HepG2 (cell line): ENCODE results near the gene ANKUB1. TPM values are rescaled to one million over a fixed set of nuclear protein-coding genes. Genes with fewer than 3 reads are reported as not detected.

Experiments used
- MTA1 ChIP-seq: sonication (generic); formaldehyde crosslinking; IDR thresholded peaks from 2 replicates; pipeline ENCODE4 v1.4.0; 2020; ENCODE audit warnings: missing genetic modification reagents, mild to moderate bottlenecking, borderline replicate concordance
- MYC ChIP-seq: sonication (generic); formaldehyde crosslinking; IDR thresholded peaks from 2 replicates; pipeline ENCODE4 v1.9.0; 2021; ENCODE audit warnings: missing genetic modification reagents, borderline replicate concordance
- PBX2 ChIP-seq: IDR thresholded peaks from 2 replicates; pipeline ENCODE4 v1.6.1; 2016; ENCODE audit warnings: control low read depth
- POLR2A ChIP-seq, 2 experiments: IDR thresholded peaks; 2 replicates each; pipeline ENCODE4 v1.6.1; 2011; ENCODE audit warnings: low read depth in 2 of 2, low read length in 2 of 2, mild to moderate bottlenecking in 1 of 2, moderate library complexity in 1 of 2; ENCODE audit not compliant: insufficient read depth in 1 of 2
- SAP130 ChIP-seq: IDR thresholded peaks from 2 replicates; pipeline ENCODE4 v1.6.1; 2016; ENCODE audit warnings: low read depth
- TBX3 ChIP-seq: fragments of 450-650 bp; IDR thresholded peaks from 2 replicates; pipeline ENCODE4 v1.6.1; 2017; ENCODE audit warnings: antibody characterized with exemption, mild to moderate bottlenecking, inconsistent platforms, borderline replicate concordance
- TEAD3 ChIP-seq: optimal IDR thresholded peaks from 2 replicates; pipeline ENCODE3; 2016; ENCODE audit warnings: borderline replicate concordance
- TSC22D2 ChIP-seq: sonication (generic); formaldehyde crosslinking; IDR thresholded peaks from 2 replicates; pipeline ENCODE4 v1.5.1; 2020; ENCODE audit warnings: missing genetic modification reagents, mild to moderate bottlenecking, borderline replicate concordance
- U2AF2 ChIP-seq: fragments of 200-400 bp; formaldehyde crosslinking; IDR thresholded peaks from 2 replicates; pipeline ENCODE4 v1.6.1; 2017; ENCODE audit warnings: low read depth, mild to moderate bottlenecking, low read length
- ZBED4 ChIP-seq: sonication (generic); formaldehyde crosslinking; IDR thresholded peaks from 2 replicates; pipeline ENCODE4 v1.4.0; 2020; ENCODE audit warnings: missing genetic modification reagents, borderline replicate concordance
- ZFAT ChIP-seq: sonication (generic); formaldehyde crosslinking; conservative IDR thresholded peaks from 2 replicates; pipeline ENCODE4 v1.8.1; 2023; ENCODE audit warnings: missing genetic modification reagents, inconsistent platforms
- ZMYM4 ChIP-seq: sonication (generic); formaldehyde crosslinking; IDR thresholded peaks from 2 replicates; pipeline ENCODE4 v1.8.1; 2023; ENCODE audit warnings: mild to moderate bottlenecking, missing genetic modification reagents
- ZNF121 ChIP-seq: sonication (generic); formaldehyde crosslinking; IDR thresholded peaks from 2 replicates; pipeline ENCODE4 v1.5.0; 2020; ENCODE audit warnings: mild to moderate bottlenecking, missing genetic modification reagents
- ZNF770 ChIP-seq: sonication (generic); formaldehyde crosslinking; IDR thresholded peaks from 2 replicates; pipeline ENCODE4 v1.5.0; 2020; ENCODE audit warnings: mild to moderate bottlenecking, missing genetic modification reagents
- polyA plus RNA-seq, 8 experiments: library from polyadenylated mRNA; depleted of rRNA in 3 of 8; stranded (reverse) in 7 of 8; unstranded in 1 of 8; fragments of >200 nt; fragmentation: Illumina TruSeq in 4 of 8; extraction: Trizol in 4 of 8; gene quantifications; 2 replicates each; pipeline versions ENCODE4 v1.2.1 to v1.2.3, GENCODE V29; 2011 to 2016; ENCODE audit warnings: low read depth in 4 of 8, missing spikeins in 1 of 8, mixed read lengths in 1 of 8; ENCODE audit not compliant: insufficient read depth in 1 of 8
- total RNA-seq, 5 experiments: library from RNA; depleted of rRNA; stranded (reverse); fragments of >200 nt; fragmentation: Illumina TruSeq; extraction: Trizol; gene quantifications; 2 replicates each; pipeline ENCODE4 v1.2.3, GENCODE V29; 2016; ENCODE audit warnings: low read depth in 1 of 5
- TF ChIP-seq, protein P1 (sequence below), 2 experiments: IDR thresholded peaks; 2 replicates each; pipeline ENCODE4 v1.6.1; 2011 to 2012; ENCODE audit warnings: low read length in 2 of 2, borderline replicate concordance in 1 of 2, low read depth in 1 of 2, mild to moderate bottlenecking in 1 of 2, moderate library complexity in 1 of 2
- TF ChIP-seq, protein P2 (sequence below): IDR thresholded peaks from 2 replicates; pipeline ENCODE4 v1.6.1; 2016; ENCODE audit warnings: low read depth, control low read depth

ANKUB1 gene
- total and polyA plus RNA-seq, 2 of the 13 experiments (the other 11 are each of a cell fraction or from before 2014, with no cell fraction given), result not detected

- TF ChIP-seq, protein P1, sequence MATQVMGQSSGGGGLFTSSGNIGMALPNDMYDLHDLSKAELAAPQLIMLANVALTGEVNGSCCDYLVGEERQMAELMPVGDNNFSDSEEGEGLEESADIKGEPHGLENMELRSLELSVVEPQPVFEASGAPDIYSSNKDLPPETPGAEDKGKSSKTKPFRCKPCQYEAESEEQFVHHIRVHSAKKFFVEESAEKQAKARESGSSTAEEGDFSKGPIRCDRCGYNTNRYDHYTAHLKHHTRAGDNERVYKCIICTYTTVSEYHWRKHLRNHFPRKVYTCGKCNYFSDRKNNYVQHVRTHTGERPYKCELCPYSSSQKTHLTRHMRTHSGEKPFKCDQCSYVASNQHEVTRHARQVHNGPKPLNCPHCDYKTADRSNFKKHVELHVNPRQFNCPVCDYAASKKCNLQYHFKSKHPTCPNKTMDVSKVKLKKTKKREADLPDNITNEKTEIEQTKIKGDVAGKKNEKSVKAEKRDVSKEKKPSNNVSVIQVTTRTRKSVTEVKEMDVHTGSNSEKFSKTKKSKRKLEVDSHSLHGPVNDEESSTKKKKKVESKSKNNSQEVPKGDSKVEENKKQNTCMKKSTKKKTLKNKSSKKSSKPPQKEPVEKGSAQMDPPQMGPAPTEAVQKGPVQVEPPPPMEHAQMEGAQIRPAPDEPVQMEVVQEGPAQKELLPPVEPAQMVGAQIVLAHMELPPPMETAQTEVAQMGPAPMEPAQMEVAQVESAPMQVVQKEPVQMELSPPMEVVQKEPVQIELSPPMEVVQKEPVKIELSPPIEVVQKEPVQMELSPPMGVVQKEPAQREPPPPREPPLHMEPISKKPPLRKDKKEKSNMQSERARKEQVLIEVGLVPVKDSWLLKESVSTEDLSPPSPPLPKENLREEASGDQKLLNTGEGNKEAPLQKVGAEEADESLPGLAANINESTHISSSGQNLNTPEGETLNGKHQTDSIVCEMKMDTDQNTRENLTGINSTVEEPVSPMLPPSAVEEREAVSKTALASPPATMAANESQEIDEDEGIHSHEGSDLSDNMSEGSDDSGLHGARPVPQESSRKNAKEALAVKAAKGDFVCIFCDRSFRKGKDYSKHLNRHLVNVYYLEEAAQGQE (IDR thresholded peaks at IDR 0.05; ENCODE audit: borderline replicate concordance in 1 of 2, low read depth in 1 of 2, low read length in 2 of 2), result no peak
- TF ChIP-seq ZNF770 (CRISPR knock-in tag), result 0 out of 2 replicates have a peak, but pooled peaks have one; percentile 8
- TF ChIP-seq TEAD3, result no peak
- TF ChIP-seq TSC22D2 (CRISPR knock-in tag), result no peak
- no peak for TF ChIP-seq U2AF2
- no peak for TF ChIP-seq TBX3
- peak; percentile 79 for TF ChIP-seq ZMYM4
- no peak for TF ChIP-seq PBX2 (CRISPR knock-in tag)
- no peak for TF ChIP-seq ZFAT (CRISPR knock-in tag)
- TF ChIP-seq, protein P2, sequence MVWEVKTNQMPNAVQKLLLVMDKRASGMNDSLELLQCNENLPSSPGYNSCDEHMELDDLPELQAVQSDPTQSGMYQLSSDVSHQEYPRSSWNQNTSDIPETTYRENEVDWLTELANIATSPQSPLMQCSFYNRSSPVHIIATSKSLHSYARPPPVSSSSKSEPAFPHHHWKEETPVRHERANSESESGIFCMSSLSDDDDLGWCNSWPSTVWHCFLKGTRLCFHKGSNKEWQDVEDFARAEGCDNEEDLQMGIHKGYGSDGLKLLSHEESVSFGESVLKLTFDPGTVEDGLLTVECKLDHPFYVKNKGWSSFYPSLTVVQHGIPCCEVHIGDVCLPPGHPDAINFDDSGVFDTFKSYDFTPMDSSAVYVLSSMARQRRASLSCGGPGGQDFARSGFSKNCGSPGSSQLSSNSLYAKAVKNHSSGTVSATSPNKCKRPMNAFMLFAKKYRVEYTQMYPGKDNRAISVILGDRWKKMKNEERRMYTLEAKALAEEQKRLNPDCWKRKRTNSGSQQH, result no peak
- no peak for TF ChIP-seq ZBED4
- TF ChIP-seq ZNF121 (CRISPR knock-in tag), result no peak
- no peak for TF ChIP-seq POLR2A (IDR thresholded peaks at IDR 0.05; ENCODE audit: insufficient read depth in 1 of 2, low read depth in 2 of 2, low read length in 2 of 2)
- peak; percentile 51 for TF ChIP-seq SAP130 (CRISPR knock-in tag)
- TF ChIP-seq MYC (CRISPR knock-in tag), result peak; percentile 64
- peak; percentile 86 for TF ChIP-seq MTA1 (CRISPR knock-in tag)
Observed at GRCh38 chr3:149713730-149714654, 78.4 kb downstream of the ANKUB1 start (continued).
